ENCODE results near the gene DNAJC13. TPM values are rescaled to one million over a fixed set of nuclear protein-coding genes. Genes with fewer than 3 reads are reported as not detected.
"Not testable (repeated sequence)": the region's sequence is repeated elsewhere in the genome, so short reads cannot be mapped to it uniquely, and the experiment has no call there.

DNAJC13 gene
- total RNA-seq, 1 experiment from 2014 or later: 34.6 TPM

DNA sequence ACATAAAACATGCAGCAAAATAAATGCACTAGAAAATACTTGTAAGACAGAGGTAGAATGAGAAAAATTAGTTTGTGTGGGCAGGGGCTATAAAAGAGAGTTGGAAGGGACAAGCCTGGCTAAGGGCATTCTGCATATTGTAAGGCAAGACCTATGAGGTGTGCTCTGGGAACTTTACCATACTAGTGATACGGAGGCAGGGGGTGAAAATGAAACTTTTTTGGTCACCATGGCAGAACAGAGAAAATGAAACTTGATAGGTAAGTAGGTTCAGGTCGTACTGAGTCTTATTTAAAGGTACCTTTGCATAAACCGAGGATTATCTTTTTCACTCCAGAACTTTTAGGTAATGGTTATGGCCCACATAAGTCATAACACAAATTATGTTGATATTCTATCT, 105.1 kb downstream of the DNAJC13 start:
- in situ Hi-C loops (cut with HindIII; ENCODE audit: low sequenced_read_pairs): no loop called here
- no peak for DNase-seq (ENCODE audit: low spot score)

DNA sequence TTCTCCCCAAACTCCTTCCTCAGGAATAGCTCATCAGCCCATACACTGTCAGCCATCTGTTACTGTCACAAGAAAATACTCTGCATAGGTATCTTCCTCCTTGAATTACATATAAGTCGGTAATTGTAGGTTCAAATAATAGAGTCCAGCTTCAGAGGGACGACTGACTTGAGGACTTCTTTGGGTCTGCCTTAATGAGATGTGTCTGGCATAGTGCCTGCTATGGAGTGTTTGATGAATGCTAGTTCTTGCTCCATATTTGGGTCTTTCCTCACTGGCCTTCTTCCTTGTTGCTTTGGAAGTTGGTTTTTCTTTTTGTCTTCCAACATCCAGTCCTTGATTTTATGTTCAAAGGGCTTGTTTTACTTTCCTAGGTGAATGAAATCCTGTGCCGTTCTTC, 113.3 kb downstream of the DNAJC13 start:
- in situ Hi-C loops (cut with HindIII; ENCODE audit: low sequenced_read_pairs): no loop called here
- no peak for DNase-seq (ENCODE audit: low spot score)

DNA sequence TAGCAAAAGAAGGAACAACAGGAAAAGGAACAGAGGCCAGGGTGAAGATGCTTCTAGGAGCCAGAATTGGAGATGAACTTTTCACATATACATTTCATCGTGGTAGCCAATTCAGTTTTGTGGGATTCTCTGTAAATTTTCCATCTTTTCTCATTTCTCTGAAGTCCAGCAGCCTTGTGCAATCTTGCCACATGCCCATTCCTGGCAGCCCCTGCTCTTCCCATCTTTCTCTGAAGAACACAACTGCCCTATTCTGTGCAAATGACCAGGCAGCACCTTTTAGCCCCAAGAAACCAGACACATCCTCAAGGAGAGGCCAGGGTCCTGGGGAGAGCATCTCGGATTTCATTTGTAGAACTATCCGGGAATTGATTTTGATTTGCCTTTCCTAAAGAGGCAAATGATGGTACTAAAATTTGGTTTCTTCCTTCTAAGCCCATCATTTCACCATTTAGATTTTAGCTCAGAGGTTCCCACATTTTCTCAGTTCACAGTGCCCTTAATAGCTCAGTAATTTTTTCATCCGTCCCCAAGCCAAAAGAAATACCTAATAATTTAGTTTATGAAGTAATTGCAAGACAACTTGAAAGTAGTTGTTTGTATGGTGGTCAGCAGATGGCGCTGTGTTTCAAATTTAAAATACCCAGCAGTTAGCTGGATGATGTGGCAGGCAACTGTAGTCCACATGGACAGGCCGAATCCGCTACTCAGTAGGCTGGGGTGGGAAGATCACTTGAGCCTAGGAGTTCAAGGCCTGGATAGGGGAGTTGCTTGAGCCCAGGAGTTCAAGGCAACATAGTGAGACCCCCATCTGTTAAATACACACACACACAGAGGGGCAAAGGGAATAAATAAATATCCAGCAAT, 118.5 kb downstream of the DNAJC13 start:
- in situ Hi-C loops (cut with HindIII; ENCODE audit: low sequenced_read_pairs): no loop called here
- peak; percentile 60 for DNase-seq (ENCODE audit: low spot score)

DNA sequence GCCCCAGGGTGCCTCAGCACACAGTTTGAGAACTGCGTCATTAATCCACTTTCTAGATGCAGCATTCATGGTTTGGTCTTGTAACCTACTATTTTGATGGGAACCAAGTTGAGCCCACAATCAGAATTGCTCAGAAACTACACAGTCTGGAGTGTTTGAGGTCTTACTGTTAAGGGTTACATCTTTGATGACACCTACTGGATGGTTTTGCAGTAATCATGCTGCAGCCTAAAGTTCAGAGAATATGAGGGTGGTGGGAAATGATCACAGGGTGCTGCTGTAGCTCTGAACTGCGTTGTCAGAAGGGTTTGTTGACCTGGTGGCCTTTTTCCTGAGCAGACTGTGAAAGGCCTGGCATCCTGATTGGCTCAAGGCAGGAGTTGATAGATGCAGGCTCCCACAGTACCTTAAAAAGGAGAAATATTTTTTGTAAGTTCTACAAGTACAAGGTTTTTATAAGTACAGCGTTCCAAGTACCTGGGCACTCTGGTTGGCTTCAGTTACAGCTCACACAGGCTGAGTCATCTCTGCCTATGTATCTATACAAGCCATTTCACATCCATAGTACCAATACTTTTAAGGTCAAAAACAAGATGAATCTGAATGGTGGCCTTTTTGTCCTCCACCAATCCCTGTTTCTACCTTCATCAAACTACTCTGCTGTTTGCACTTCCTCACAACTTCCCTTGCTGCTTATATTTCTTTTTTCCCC, 119.3 kb downstream of the DNAJC13 start:
- in situ Hi-C loops (cut with HindIII; ENCODE audit: low sequenced_read_pairs): no loop called here
- no peak for DNase-seq (ENCODE audit: low spot score)

DNA sequence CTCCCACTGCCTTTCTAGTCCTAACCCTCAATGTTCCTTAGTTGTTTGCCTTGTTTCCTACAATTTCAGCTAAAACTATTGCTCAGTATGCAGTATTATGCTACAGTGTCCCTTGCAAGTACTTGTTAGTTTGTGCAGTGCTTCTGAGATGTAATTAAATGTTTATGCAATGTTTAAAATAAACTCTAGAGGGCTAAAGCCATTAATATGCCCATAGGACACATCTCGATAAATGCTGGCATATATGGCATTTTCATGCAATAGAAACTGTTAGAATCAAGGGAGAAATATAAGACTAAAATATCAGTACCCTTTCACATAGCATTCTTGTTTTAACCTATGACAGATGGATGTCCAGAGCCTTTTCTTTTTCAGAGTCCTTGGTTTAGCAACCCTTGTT, 120.0 kb downstream of the DNAJC13 start:
- in situ Hi-C loops (cut with HindIII; ENCODE audit: low sequenced_read_pairs): no loop called here
- no peak for DNase-seq (ENCODE audit: low spot score)

DNA sequence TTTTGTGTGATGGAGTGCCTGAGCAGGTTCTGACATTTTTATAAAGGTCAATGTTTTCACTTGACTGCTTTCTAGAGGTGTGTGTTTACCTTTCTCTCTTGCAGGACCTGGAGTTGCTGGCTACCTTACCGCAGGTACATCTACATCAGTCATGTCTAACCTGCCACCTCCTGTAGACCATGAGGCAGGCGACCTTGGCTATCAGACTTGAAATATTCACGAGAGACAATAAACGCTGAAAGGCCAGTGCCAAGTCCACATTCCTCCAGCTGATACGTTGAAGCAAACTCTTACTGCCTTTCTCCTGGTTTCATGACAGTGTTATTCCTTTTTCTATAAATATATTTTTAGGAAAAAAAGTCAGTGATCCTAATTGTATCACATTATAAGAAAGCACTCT, 120.8 kb downstream of the DNAJC13 start:
- no peak for DNase-seq (ENCODE audit: low spot score)
- in situ Hi-C loops (cut with HindIII; ENCODE audit: low sequenced_read_pairs): no loop called here

DNA sequence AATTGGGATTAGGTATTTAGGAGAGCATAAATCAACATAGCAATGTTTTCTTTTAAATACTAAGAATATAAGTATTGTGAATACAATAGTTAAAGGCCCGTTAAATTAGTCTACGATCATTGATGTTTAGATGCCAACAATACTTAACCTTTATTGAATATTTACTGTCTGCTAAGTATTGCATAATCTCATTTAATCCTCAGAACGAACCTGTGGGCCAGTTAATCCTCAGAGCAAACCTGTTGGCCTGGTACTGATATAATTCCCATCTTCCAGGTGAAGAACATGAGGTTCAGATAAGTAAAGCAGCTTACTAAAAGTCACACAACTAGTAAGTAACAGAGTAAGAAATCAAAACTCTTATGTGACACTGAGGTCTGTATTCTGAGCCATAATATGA, 122.4 kb downstream of the DNAJC13 start:
- in situ Hi-C loops (cut with HindIII; ENCODE audit: low sequenced_read_pairs): no loop called here
- DNase-seq (ENCODE audit: low spot score): no peak

DNA sequence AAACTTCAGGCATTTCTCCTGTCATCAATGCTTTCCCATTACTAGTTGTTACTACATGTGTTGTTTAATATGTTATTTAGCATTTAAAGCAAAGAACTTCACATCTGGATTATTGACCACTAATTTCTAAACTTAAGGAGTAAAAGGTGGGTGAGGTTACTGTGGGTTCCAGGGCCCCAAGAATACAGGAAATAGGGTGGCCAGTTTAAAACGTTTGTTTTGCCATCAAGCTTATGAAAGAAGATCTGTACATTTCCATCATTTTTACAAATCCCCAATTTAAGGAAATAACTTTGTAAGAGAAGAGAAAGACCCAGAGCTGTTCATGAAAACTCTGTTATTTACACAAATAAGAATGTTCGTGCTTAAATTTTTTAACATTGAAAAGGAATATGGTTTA, 125.3 kb downstream of the DNAJC13 start:
- no peak for DNase-seq (ENCODE audit: low spot score)
- in situ Hi-C loops (cut with HindIII; ENCODE audit: low sequenced_read_pairs): no loop called here

DNA sequence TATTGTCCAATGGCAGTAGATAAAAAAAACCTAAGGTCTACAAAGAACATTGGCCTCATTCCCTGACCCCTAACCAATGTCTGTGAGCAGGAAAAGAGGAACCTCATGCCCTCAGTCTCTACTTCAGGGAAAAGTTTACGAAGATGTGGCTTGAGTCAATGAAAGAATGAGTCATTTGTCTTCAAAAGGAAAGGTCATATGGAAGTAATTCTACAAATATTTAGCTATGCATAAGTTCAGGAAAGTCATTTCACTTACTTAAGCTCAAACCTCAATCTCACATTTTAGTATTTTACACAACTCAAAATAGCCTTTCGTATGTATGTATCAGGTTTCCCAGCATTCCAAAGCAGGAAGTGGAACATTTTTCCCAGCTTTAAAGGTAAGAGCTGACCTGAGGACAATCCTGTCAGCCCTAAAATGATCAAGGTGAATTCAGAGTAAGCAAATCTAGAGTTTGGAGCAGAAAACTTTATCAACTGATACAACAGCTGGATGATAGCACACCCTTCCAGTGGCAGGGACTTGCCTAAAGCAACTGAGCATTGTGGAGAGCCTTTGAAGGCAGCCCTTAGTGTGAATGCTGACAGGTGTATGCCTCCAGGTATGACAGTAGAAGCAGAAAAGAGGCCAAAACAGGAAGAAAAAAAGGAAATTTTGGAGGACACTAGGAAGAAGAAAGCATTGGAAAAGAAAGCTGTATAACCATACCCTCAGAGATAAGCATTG, 125.9 kb downstream of the DNAJC13 start:
- in situ Hi-C loops (cut with HindIII; ENCODE audit: low sequenced_read_pairs): no loop called here
- no peak for DNase-seq (ENCODE audit: low spot score)

DNA sequence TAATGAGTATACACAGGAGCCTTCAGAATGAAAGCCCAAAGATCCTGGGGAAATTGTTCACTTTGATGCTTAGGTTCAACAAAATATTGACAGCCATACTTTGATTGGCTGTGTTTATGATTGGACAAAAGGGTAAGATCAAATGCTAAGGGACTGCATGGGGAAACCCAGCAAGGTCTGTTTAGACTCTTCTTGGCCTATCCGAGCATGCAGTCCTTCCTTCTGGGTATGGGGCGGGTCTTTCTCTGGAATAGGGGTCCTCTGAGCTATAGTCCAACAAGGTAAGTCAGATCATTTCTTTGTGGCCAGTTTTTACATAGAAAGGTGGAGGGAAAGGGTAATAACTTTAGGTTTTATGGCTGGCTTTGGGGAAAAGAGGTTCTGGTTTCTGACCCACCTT, 126.8 kb downstream of the DNAJC13 start:
- in situ Hi-C loops (cut with HindIII; ENCODE audit: low sequenced_read_pairs): no loop called here
- DNase-seq (ENCODE audit: low spot score): no peak

DNA sequence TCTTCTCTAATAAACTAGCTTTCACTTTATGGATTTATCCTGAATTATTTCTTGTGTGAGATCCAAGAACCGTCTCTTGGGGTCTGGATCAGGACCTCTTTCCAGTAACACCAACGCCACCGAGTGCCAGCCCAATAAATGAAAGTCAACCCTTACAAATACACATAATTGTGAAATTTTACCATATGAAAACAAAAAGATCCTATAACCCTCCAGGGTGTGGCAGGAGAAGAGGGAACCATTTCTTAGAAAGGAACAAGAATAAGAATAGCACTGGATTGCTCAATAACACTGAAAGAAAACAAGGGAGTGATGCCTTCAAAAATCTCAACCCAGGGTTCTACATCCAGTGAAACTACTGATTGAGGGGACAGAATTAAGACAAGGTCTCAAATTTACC, 128.2 kb downstream of the DNAJC13 start:
- in situ Hi-C loops (cut with HindIII; ENCODE audit: low sequenced_read_pairs): no loop called here
- DNase-seq (ENCODE audit: low spot score): no peak

DNA sequence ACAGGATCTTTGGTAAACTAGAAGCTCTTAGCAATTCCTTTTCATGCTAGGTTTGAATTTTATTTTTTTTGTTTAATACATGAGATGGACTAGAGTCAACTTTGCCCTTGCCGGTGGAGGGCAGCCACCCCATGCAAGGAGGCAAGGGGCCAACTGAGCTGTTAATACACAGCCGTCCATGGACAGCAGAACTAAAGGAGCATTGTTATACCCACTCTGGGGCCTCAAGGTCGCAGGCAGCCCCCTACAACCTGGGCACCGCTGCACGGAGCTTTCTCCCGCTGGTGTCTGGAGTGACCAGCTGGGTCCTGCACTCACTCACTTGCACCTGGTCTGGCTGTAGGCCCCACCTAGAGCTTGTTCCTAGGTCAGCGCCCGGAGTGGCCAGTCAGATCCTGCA, 131.9 kb downstream of the DNAJC13 start:
- in situ Hi-C loops (cut with HindIII; ENCODE audit: low sequenced_read_pairs): no loop called here
- DNase-seq (ENCODE audit: low spot score): no peak

DNA sequence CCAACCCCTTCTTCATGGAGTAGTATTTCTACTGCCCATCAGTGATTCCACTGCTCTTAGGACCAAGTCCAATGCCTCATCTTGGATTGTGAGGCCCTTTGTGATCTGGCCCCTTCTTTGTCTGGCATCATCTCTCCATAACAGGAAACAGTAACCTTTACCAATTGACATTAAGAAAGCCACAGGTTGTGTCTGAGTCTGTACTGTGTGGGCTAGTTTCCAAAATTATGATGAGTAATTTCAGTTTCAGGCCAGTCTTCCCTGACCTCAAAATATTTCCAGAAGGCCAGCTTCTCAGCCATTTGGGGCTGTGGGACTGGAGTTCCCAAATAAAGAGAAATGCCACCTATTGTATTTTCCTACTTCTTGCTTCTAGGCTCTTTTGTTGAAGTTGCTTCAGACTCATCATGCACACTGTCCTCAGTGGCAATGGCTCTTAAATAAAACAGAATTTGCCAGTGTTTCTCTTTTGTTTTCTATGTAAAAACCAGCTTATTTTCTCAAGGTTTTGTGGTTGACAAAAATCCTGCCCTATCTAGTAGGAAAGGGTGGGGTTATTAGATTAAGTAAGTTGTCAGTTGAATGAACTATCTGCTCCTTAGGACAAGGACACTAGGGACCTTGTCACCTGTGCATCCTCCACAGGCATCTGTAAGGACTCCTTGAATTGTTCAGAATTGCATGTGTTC, 132.7 kb downstream of the DNAJC13 start:
- in situ Hi-C loops (cut with HindIII; ENCODE audit: low sequenced_read_pairs): no loop called here

DNA sequence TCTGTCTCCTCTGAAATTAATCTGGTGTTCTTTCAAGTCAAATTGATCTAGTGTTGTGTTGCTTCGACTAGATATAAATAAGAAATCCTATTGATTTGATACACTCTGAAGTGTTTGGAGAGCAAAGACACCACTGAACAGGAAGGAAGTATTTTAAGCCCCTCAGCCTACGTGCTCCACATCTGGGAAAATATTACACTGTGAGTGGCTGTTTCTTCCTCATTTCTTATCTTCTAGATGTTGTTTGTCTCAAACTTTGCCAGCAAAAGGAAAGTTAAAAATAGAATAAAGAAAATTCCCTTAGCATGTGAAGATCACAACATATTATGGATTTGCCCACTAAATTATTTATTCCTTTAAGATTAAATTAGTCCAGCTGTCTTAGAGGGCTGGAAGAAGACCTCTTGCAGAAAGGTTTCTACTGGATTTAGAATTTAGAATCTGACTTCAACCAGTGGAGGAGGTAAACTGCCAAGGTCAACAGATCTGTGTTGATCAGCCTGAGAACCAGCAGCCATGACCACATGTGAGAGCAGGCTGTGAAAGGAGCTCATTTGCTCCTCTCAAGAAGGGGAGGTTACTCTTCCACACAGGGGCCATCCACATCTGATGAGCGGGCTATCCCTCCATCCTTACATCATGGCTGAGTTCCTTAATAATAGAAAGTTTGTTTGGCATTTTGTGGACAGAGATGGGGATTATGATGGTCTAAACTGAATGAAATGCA, 133.4 kb downstream of the DNAJC13 start:
- in situ Hi-C loops (cut with HindIII; ENCODE audit: low sequenced_read_pairs): no loop called here
- no peak for DNase-seq (ENCODE audit: low spot score)

More for the DNA sequence above, 132.7 kb downstream of the DNAJC13 start:
- no peak for DNase-seq (ENCODE audit: low spot score)

DNA sequence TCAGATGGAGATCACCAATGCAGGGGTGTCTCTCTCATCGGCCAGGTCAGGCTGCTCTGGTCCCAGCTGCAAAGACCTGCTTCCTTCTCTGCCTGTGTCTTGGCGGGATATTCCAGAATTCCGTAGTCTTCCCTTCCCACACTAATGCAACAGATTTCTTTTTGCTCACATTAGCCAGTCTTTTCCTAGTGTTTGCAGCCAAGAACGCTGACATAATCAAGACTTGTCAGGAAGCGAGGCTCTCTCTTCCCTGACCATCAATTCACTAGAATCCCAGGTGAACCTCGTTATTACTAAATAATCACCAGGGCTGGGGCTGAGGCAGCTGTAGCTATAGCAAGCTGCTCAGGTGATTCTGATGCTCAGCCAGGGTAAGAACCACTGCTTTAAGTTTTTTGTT, 136.5 kb downstream of the DNAJC13 start:
- DNase-seq (ENCODE audit: low spot score): no peak
- in situ Hi-C loops (cut with HindIII; ENCODE audit: low sequenced_read_pairs): no loop called here

DNA sequence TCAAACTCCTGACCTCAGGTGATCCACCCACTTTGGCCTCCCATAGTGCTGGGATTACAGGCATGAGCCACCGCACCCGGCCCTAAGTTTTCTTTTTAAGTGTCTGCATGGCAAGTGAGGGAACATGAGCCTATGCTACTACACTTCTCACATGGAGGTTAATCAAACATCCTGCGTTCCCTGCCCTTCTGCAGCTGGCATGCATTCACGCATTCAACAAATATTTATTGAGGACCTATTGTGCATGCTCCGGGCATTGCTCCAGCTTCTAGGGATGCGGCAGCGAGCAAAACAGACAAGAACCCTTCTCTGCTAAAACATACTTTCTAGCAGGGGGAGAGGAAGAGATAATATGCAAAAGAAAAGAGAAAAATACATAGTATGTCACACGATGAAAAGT, 137.1 kb downstream of the DNAJC13 start:
- DNase-seq (ENCODE audit: low spot score): no peak
- in situ Hi-C loops (cut with HindIII; ENCODE audit: low sequenced_read_pairs): no loop called here

DNA sequence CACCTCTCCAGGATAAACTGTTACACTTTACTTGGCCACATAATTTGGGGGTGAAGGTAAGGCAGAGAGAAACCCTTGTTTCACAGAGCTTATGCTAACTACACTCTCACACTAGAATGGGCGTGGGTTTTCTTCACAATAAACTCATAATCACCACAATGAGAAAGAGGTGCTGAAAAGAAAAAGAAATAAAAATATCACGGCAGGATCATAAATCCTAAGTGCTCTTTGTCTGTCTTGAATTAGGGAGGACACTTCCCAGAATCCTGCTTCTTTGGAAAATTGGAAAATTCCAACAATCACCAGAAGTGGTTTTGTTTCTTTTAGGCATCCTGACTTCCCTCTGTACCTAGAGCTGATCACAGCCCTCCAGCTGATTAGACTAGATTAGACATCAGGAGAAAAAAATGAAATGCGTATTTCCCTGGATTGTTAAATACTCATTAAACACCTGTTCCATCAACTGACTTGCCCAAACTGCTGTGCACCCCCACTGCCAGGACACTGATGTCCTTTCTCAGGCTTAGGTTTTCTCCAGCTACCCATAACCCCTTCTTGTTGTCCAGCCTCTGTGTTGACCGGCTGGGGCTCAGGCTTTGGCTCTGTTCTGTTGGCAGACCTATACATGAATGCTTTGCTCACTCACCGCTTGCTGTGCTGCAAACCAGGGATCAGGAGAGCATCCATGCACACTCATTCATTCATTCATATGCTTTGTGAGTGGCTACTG, 138.2 kb downstream of the DNAJC13 start:
- DNase-seq (ENCODE audit: low spot score): no peak
- in situ Hi-C loops (cut with HindIII; ENCODE audit: low sequenced_read_pairs): no loop called here

DNA sequence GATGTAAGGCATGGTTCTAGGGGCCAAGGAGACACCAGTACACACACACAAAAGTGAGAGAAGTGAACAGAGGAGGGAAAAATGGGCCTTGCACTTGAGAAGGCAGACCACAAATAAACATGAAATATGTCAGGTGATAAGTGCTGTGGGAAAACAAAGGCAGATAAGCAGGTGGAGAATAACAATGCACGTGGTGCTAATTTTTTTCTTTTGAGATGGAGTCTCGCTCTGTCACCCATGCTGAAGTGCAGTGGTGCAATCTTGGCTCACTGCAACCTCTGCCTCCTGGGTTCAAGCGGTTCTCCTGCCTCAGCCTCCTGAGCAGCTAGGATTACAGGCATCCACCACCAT, 138.7 kb downstream of the DNAJC13 start:
- DNase-seq (ENCODE audit: low spot score); in situ Hi-C loops (cut with HindIII; ENCODE audit: low sequenced_read_pairs): not testable (repeated sequence)

Measured in G401 (cell line).